Chondrocyte (in vitro differentiated cells): Measurements from ENCODE around the gene GRIN2C. TPM values are rescaled to one million over a fixed set of nuclear protein-coding genes. Genes with fewer than 3 reads are reported as not detected.
A peak's percentile ranks its signal among the peaks of the same experiment; 100 is the strongest.
"Not testable (repeated sequence)": the region's sequence is repeated elsewhere in the genome, so short reads cannot be mapped to it uniquely, and the experiment has no call there.

Experiments
- DNase-seq: peaks from one replicate; pipeline ENCODE4 v3.0.0; 2021; ENCODE audit warnings: mixed read lengths, low spot score
- H3K27ac Mint-ChIP-seq: one replicate; pipeline ENCODE4 v1.8.0; 2021; ENCODE audit warnings: mild to moderate bottlenecking, moderate library complexity, mixed read lengths; ENCODE audit not compliant: unreplicated experiment
- H3K27me3 Mint-ChIP-seq: 2 replicates; pipeline ENCODE4 v1.8.0; 2021; ENCODE audit warnings: low read depth, mixed read lengths
- H3K36me3 Mint-ChIP-seq: 2 replicates; pipeline ENCODE4 v1.8.0; 2021; ENCODE audit warnings: low read depth, mixed read lengths
- H3K4me1 Mint-ChIP-seq: 2 replicates; pipeline ENCODE4 v1.8.0; 2021; ENCODE audit warnings: low read depth, mild to moderate bottlenecking, mixed read lengths
- H3K4me3 Mint-ChIP-seq: one replicate; pipeline ENCODE4 v1.8.0; 2021; ENCODE audit warnings: mild to moderate bottlenecking, moderate library complexity, mixed read lengths; ENCODE audit not compliant: unreplicated experiment
- H3K9me3 Mint-ChIP-seq: 2 replicates; pipeline ENCODE4 v1.8.0; 2021; ENCODE audit warnings: low read depth, mixed read lengths
- CTCF ChIP-seq: fragments of 200-600 bp; sonication (generic); IDR thresholded peaks from 2 replicates; pipeline ENCODE4 v1.5.0; 2021; ENCODE audit warnings: antibody characterized with exemption, mild to moderate bottlenecking, moderate library complexity
- total RNA-seq: library from RNA; stranded (reverse); gene quantifications from 3 replicates; pipeline ENCODE4 v1.2.1, GENCODE V29; 2021

Gene GRIN2C
- total RNA-seq, 1 donor from 2014 or later, result 0.07 TPM

- Mint-ChIP-seq H3K27ac (peak overlapping the region; percentile 96), H3K36me3 (no peaks in the 10 kb centered on the region), H3K9me3 (no peaks in the 10 kb centered on the region), H3K4me3 (peak overlapping the region; percentile 83), H3K27me3 (peaks cover 6% of the 10 kb centered on the region), H3K4me1 (peaks cover 24% of the 10 kb centered on the region)
- peak; percentile 97 for DNase-seq
- no peak for TF ChIP-seq CTCF
Measured at GRCh38 chr17:74873037-74873873, 13.6 kb upstream of the GRIN2C start.

- H3K27me3 Mint-ChIP-seq, result peaks cover 4% of the 10 kb centered on the region
- H3K27ac Mint-ChIP-seq, result peak within 1 kb of the TSS; percentile 96
- TF ChIP-seq CTCF, result peak; percentile 9
- H3K9me3 Mint-ChIP-seq, result no peaks in the 10 kb centered on the region
- peak within 1 kb of the TSS; percentile 83 for H3K4me3 Mint-ChIP-seq
- no peaks in the 10 kb centered on the region for H3K36me3 Mint-ChIP-seq
- H3K4me1 Mint-ChIP-seq, result peaks cover 24% of the 10 kb centered on the region
- no peak for DNase-seq
Measured at GRCh38 chr17:74872313-74873036, 12.8 kb upstream of the GRIN2C start, which contains the start of gene FDXR. Gene FDXR (minus strand): TSS chr17:74872994. CDS start chr17:74872944, 50 bp downstream.

- TF ChIP-seq CTCF, result no peak
- DNase-seq, result no peak
- H3K4me3 Mint-ChIP-seq, result peak overlapping the region; percentile 83
- H3K27ac Mint-ChIP-seq, result no peak overlapping the region
- H3K27me3 Mint-ChIP-seq, result no peaks in the 10 kb centered on the region
- H3K4me1 Mint-ChIP-seq, result peaks cover 24% of the 10 kb centered on the region
- H3K36me3 Mint-ChIP-seq, result no peaks in the 10 kb centered on the region
- no peaks in the 10 kb centered on the region for H3K9me3 Mint-ChIP-seq
Measured at GRCh38 chr17:74871356-74872076, 11.8 kb upstream of the GRIN2C start.

- H3K36me3 Mint-ChIP-seq, result no peaks in the 10 kb centered on the region
- H3K27ac Mint-ChIP-seq, result no peak overlapping the region
- no peak for DNase-seq
- no peak for TF ChIP-seq CTCF
- no peaks in the 10 kb centered on the region for H3K9me3 Mint-ChIP-seq
- H3K27me3 Mint-ChIP-seq, result no peaks in the 10 kb centered on the region
- H3K4me1 Mint-ChIP-seq, result peaks cover 24% of the 10 kb centered on the region
- no peak overlapping the region for H3K4me3 Mint-ChIP-seq
Measured at GRCh38 chr17:74870512-74870911, 10.8 kb upstream of the GRIN2C start.

GRCh38 chr17:74870028-74870427, 10.3 kb upstream of the GRIN2C start:
- DNase-seq, H3K9me3 Mint-ChIP-seq, H3K4me3 Mint-ChIP-seq, H3K27ac Mint-ChIP-seq, H3K36me3 Mint-ChIP-seq, H3K27me3 Mint-ChIP-seq: not testable (repeated sequence)
- peaks cover 24% of the 10 kb centered on the region for H3K4me1 Mint-ChIP-seq
